ENCODE data around the gene DST. TPM values are rescaled to one million over a fixed set of nuclear protein-coding genes. Genes with fewer than 3 reads are reported as not detected.
A peak's percentile ranks its signal among the peaks of the same experiment; 100 is the strongest.

The DST gene
- total and polyA plus RNA-seq, 2 of the 4 experiments (the other 2 are of a cell fraction) = 97.7 to 452 TPM

DNA sequence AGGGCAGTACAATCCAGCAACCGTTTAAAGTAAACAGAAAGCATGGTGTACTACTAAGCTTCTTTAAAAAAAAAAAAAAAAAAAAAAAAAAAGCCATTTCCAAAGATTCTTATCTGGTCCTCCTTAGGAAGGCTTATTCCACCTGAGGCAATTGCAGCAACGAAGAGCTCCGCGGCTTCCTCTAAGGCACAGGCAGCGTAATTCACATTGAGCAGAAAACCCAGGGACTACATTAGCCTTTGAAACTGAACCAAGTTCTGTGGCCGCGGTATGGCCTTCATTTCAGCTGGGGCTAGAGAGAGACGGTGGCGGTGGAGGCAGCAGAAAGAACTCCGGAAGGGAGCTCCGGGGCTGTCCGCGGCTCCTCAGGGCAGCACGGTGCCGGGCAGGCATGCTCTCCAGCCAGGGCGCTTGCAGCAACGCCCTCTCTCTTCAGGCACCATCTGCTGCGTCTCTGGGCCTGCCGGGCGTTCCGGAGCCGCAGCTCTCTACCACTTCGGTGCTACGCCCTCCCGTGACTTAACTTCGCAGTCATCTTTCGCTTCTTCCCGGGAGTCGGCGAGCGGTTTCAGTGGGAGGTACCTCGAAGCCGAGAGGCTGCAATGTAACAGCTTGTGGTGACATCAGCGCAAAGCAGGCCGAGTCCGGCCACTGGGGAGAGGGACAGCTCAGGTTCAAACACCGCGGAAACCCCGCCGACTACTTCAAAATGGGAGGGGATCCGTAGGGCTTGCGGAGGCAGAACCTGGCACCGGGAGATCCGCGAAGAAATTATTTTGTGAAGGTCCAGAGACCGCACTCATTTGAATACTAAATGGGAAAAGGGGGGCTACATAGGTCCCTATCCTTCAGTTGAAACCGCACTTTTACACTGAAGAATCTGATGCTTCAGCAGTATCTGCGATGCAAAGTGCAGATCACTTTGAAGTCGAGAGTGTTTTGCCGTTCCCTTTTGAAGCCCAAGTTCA lies 100.0 kb downstream of the DST start (continued):
- TF ChIP-seq, protein P1, sequence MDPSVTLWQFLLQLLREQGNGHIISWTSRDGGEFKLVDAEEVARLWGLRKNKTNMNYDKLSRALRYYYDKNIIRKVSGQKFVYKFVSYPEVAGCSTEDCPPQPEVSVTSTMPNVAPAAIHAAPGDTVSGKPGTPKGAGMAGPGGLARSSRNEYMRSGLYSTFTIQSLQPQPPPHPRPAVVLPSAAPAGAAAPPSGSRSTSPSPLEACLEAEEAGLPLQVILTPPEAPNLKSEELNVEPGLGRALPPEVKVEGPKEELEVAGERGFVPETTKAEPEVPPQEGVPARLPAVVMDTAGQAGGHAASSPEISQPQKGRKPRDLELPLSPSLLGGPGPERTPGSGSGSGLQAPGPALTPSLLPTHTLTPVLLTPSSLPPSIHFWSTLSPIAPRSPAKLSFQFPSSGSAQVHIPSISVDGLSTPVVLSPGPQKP (IDR thresholded peaks at IDR 0.05; ENCODE audit: borderline replicate concordance, low read depth, low read length) = no peak
- peak; percentile 63 for TF ChIP-seq MAFK (IDR thresholded peaks at IDR 0.05; ENCODE audit: low read depth, low read length)
